HepG2 (cell line): ENCODE results near the gene MX2. TPM values are rescaled to one million over a fixed set of nuclear protein-coding genes. Genes with fewer than 3 reads are reported as not detected.

Experiments
- BORCS8-MEF2B ChIP-seq: sonication (generic); formaldehyde crosslinking; IDR thresholded peaks from 2 replicates; pipeline ENCODE4 v1.8.0; 2022; ENCODE audit warnings: mild to moderate bottlenecking, missing genetic modification reagents
- BRF2 ChIP-seq: sonication (generic); formaldehyde crosslinking; IDR thresholded peaks from 2 replicates; pipeline ENCODE4 v1.8.1; 2022; ENCODE audit warnings: mild to moderate bottlenecking, missing genetic modification reagents
- CBX2 ChIP-seq, 2 experiments: fragments of 200-600 bp in 1 of 2; sonication (generic); formaldehyde crosslinking in 1 of 2; IDR thresholded peaks; 2 replicates each; pipeline versions ENCODE4 v1.7.0 to v1.8.1; 2018 to 2022; ENCODE audit warnings: low read depth in 2 of 2, low read length in 1 of 2, mild to moderate bottlenecking in 1 of 2, missing genetic modification reagents in 1 of 2
- HNRNPL ChIP-seq: fragments of 200-400 bp; formaldehyde crosslinking; IDR thresholded peaks from 2 replicates; pipeline ENCODE4 v1.6.1; 2017; ENCODE audit warnings: mild to moderate bottlenecking, low read depth, low read length
- IKZF4 ChIP-seq: sonication (generic); formaldehyde crosslinking; IDR thresholded peaks from 2 replicates; pipeline ENCODE4 v1.5.1; 2020; ENCODE audit warnings: borderline replicate concordance, mild to moderate bottlenecking, low read depth, missing genetic modification reagents; ENCODE audit errors: not compliant biosample characterization
- JUNB ChIP-seq: sonication (generic); formaldehyde crosslinking; IDR thresholded peaks from 2 replicates; pipeline ENCODE4 v1.8.0; 2022; ENCODE audit warnings: missing genetic modification reagents, mild to moderate bottlenecking, borderline replicate concordance
- KDM5A ChIP-seq: fragments of 200-600 bp; sonication (generic); IDR thresholded peaks from 2 replicates; pipeline ENCODE4 v1.7.0; 2018; ENCODE audit warnings: antibody characterized with exemption, mild to moderate bottlenecking, low read length, borderline replicate concordance
- MAFG ChIP-seq: sonication (generic); formaldehyde crosslinking; IDR thresholded peaks from 2 replicates; pipeline ENCODE4 v1.5.1; 2020; ENCODE audit warnings: mild to moderate bottlenecking, missing genetic modification reagents
- MBD4 ChIP-seq: IDR thresholded peaks from 2 replicates; pipeline ENCODE4 v1.6.1; 2012; ENCODE audit warnings: low read length, inconsistent platforms, borderline replicate concordance
- MTA1 ChIP-seq: sonication (generic); formaldehyde crosslinking; IDR thresholded peaks from 2 replicates; pipeline ENCODE4 v1.4.0; 2020; ENCODE audit warnings: missing genetic modification reagents, mild to moderate bottlenecking, borderline replicate concordance
- NKX3-1 ChIP-seq: sonication (generic); formaldehyde crosslinking; IDR thresholded peaks from 2 replicates; pipeline ENCODE4 v1.5.0; 2020; ENCODE audit warnings: missing genetic modification reagents
- ONECUT2 ChIP-seq: sonication (generic); formaldehyde crosslinking; IDR thresholded peaks from 2 replicates; pipeline ENCODE4 v1.4.0; 2020; ENCODE audit warnings: missing genetic modification reagents
- PPARG ChIP-seq: conservative IDR thresholded peaks from 2 replicates; pipeline ENCODE4 v1.6.1; 2016; ENCODE audit warnings: missing biosample characterization, missing genetic modification reagents
- PRMT3 ChIP-seq: sonication (generic); formaldehyde crosslinking; IDR thresholded peaks from 2 replicates; pipeline ENCODE4 v1.8.1; 2022; ENCODE audit warnings: low read depth, mild to moderate bottlenecking, moderate library complexity, missing genetic modification reagents, borderline replicate concordance
- SIN3A ChIP-seq: IDR thresholded peaks from 2 replicates; pipeline ENCODE4 v1.6.1; 2011; ENCODE audit warnings: low read depth, mild to moderate bottlenecking, control low read depth, low read length, borderline replicate concordance
- USF2 ChIP-seq, 2 experiments: sonication (generic) in 1 of 2; formaldehyde crosslinking in 1 of 2; IDR thresholded peaks; 2 replicates each; pipeline versions ENCODE4 v1.5.1 to v1.6.1; 2011 to 2020; ENCODE audit warnings: borderline replicate concordance in 1 of 2, low read depth in 1 of 2, low read length in 1 of 2, mild to moderate bottlenecking in 1 of 2, missing genetic modification reagents in 1 of 2, moderate library complexity in 1 of 2
- ZNF253 ChIP-seq: sonication (generic); formaldehyde crosslinking; IDR thresholded peaks from 2 replicates; pipeline ENCODE4 v1.8.0; 2022; ENCODE audit warnings: mild to moderate bottlenecking, missing genetic modification reagents, borderline replicate concordance
- ZNF281 ChIP-seq: sonication (generic); formaldehyde crosslinking; IDR thresholded peaks from 2 replicates; pipeline ENCODE4 v1.4.0; 2020; ENCODE audit warnings: missing genetic modification reagents, borderline replicate concordance
- ZNF644 ChIP-seq: IDR thresholded peaks from 2 replicates; pipeline ENCODE4 v1.6.1; 2016; ENCODE audit warnings: low read depth
- polyA plus RNA-seq, 8 experiments: library from polyadenylated mRNA; depleted of rRNA in 3 of 8; stranded (reverse) in 7 of 8; unstranded in 1 of 8; fragments of >200 nt; fragmentation: Illumina TruSeq in 4 of 8; extraction: Trizol in 4 of 8; gene quantifications; 2 replicates each; pipeline versions ENCODE4 v1.2.1 to v1.2.3, GENCODE V29; 2011 to 2016; ENCODE audit warnings: low read depth in 4 of 8, missing spikeins in 1 of 8, mixed read lengths in 1 of 8; ENCODE audit not compliant: insufficient read depth in 1 of 8
- total RNA-seq, 5 experiments: library from RNA; depleted of rRNA; stranded (reverse); fragments of >200 nt; fragmentation: Illumina TruSeq; extraction: Trizol; gene quantifications; 2 replicates each; pipeline ENCODE4 v1.2.3, GENCODE V29; 2016; ENCODE audit warnings: low read depth in 1 of 5
- TF ChIP-seq, protein P1 (sequence below): sonication (generic); formaldehyde crosslinking; IDR thresholded peaks from 2 replicates; pipeline ENCODE4 v1.9.0; 2021; ENCODE audit warnings: missing genetic modification reagents, mild to moderate bottlenecking, borderline replicate concordance

Gene MX2
- total and polyA plus RNA-seq, 2 of the 13 experiments (the other 11 are each of a cell fraction or from before 2014, with no cell fraction given) = 24.0 to 35.7 TPM

DNA sequence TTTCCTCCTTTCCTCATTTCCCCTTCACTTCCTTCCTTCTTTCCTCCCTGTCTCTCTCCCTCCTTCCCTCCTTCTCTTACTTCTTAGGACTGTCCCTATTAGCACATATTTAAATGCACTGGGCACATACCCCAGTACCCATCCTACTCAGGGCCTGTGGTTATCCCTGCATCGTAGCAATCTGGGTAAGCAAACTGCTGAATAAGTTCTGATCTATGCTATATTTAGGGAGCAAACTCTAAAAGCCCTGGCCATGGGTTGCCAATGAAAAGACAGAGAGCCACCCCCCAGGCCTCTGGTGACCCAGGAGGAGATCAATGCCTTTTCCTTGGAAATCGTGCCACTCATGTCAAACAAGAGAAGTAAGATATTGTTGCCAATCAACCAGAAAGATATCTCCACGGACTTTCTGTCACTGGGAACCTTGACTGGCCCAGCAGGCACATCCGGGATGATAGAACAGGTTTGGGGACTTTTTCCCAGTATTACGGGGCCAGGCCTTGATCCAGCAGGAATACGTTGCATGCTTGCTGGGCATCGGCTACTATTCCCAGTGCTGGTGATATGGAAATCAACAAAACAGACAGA lies 39.8 kb upstream of the MX2 start (continued):
- no peak for TF ChIP-seq KDM5A
- TF ChIP-seq NKX3-1 = no peak
- TF ChIP-seq BRF2 = 0 out of 2 replicates have a peak, but pooled peaks have one; percentile 0
- TF ChIP-seq MAFG (CRISPR knock-in tag) = no peak
- no peak for TF ChIP-seq ZNF644 (CRISPR knock-in tag)
- no peak for TF ChIP-seq PPARG (CRISPR knock-in tag)
- 0 out of 2 replicates have a peak, but pooled peaks have one; percentile 9 for TF ChIP-seq ONECUT2 (CRISPR knock-in tag)
- no peak for TF ChIP-seq CBX2 (IDR thresholded peaks at IDR 0.05; ENCODE audit: low read depth, low read length)
- TF ChIP-seq CBX2 (CRISPR knock-in tag; IDR thresholded peaks at IDR 0.05; ENCODE audit: low read depth) = no peak
- no peak for TF ChIP-seq ZNF281 (CRISPR knock-in tag)
- TF ChIP-seq ZNF253 = no peak
- TF ChIP-seq JUNB (CRISPR knock-in tag) = no peak
- TF ChIP-seq PRMT3 (CRISPR knock-in tag) = no peak
- TF ChIP-seq, protein P1, sequence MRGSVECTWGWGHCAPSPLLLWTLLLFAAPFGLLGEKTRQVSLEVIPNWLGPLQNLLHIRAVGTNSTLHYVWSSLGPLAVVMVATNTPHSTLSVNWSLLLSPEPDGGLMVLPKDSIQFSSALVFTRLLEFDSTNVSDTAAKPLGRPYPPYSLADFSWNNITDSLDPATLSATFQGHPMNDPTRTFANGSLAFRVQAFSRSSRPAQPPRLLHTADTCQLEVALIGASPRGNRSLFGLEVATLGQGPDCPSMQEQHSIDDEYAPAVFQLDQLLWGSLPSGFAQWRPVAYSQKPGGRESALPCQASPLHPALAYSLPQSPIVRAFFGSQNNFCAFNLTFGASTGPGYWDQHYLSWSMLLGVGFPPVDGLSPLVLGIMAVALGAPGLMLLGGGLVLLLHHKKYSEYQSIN (CRISPR knock-in tag) = no peak
- TF ChIP-seq MTA1 (CRISPR knock-in tag) = no peak
- 0 out of 2 replicates have a peak, but pooled peaks have one; percentile 1 for TF ChIP-seq HNRNPL
- TF ChIP-seq SIN3A = no peak
- no peak for TF ChIP-seq MBD4
- TF ChIP-seq BORCS8-MEF2B (CRISPR knock-in tag) = no peak
- no peak for TF ChIP-seq USF2 (IDR thresholded peaks at IDR 0.05; ENCODE audit: low read depth, low read length)
- no peak for TF ChIP-seq USF2 (CRISPR knock-in tag; IDR thresholded peaks at IDR 0.05; ENCODE audit: borderline replicate concordance)
- TF ChIP-seq IKZF4 = no peak
